Uterus (tissue), 2 donors: ENCODE data around the gene SLC44A2.

ENCODE experiments used
- CTCF ChIP-seq, 4 experiments: fragments of 200-600 bp in 2 of 4; fragments of 450-650 bp in 2 of 4; sonication (generic) in 2 of 4; IDR thresholded peaks; one replicate each; pipeline ENCODE4 v1.5.1; 2016 to 2019; ENCODE audit warnings: antibody characterized with exemption in 4 of 4, mild to moderate bottlenecking in 2 of 4, moderate library complexity in 1 of 4
- POLR2A ChIP-seq, 2 donors: fragments of 450-650 bp; IDR thresholded peaks; one replicate each; pipeline ENCODE4 v1.6.1; 2016; ENCODE audit warnings: antibody characterized with exemption in 2 of 2, mild to moderate bottlenecking in 1 of 2, moderate library complexity in 1 of 2

GRCh38 chr19:10615429-10616023 is 9.8 kb upstream of the SLC44A2 start:
- TF ChIP-seq CTCF (IDR thresholded peaks at IDR 0.05) (no peak), POLR2A (IDR thresholded peaks at IDR 0.05) (no peak)
